GM18508 (cell line): ENCODE data around the gene ZNF609.
"Not testable (repeated sequence)": the region's sequence is repeated elsewhere in the genome, so short reads cannot be mapped to it uniquely, and the experiment has no call there.

ENCODE experiments used
- ATAC-seq: cut with Tn5 transposase; IDR thresholded peaks from one replicate; pipeline ENCODE4 v1.9.1; 2021; ENCODE audit warnings: moderate number of reproducible peaks; ENCODE audit not compliant: insufficient read depth, unreplicated experiment

Gene ZNF609

DNA sequence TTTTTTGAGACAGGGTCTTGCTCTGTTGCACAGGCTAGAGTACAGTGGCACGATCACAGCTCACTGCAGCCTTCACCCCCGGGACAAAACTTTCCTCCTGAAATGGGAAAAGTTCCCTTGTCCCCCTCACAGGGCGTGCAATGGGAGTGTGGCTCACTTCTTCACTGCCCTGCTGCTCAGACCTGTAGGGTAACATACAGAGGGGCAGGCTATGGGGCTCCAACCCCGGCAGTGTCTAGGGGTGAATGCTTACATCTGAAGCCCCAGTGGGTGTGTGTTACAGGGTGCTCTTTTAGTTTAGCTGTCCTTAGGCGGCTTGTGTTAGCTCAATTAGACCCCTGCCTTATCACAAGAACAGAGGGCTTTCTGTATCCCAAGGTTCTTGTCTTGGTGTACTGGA is 157.8 kb downstream of the ZNF609 start:
- no peak for ATAC-seq

DNA sequence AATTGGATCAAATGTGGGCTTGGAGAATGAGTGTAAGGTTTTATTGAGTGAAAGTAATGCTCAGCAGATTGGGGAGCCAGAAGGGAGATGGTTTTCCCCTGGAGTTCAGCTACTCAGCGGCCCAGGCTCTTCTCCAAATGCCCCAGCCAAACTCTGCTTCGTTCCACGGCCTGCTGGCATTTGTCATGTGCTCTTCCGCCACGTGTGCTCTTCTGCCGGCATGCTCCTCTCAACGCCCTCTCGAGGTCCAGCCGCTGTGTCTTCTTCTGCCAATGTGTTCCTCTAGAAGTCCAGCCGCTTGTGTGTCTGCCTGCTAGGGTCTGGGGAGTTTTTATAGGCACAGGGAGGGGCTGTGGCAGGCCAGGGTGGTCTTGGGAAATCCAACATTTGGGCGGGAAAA is 158.2 kb downstream of the ZNF609 start:
- ATAC-seq = no peak

DNA sequence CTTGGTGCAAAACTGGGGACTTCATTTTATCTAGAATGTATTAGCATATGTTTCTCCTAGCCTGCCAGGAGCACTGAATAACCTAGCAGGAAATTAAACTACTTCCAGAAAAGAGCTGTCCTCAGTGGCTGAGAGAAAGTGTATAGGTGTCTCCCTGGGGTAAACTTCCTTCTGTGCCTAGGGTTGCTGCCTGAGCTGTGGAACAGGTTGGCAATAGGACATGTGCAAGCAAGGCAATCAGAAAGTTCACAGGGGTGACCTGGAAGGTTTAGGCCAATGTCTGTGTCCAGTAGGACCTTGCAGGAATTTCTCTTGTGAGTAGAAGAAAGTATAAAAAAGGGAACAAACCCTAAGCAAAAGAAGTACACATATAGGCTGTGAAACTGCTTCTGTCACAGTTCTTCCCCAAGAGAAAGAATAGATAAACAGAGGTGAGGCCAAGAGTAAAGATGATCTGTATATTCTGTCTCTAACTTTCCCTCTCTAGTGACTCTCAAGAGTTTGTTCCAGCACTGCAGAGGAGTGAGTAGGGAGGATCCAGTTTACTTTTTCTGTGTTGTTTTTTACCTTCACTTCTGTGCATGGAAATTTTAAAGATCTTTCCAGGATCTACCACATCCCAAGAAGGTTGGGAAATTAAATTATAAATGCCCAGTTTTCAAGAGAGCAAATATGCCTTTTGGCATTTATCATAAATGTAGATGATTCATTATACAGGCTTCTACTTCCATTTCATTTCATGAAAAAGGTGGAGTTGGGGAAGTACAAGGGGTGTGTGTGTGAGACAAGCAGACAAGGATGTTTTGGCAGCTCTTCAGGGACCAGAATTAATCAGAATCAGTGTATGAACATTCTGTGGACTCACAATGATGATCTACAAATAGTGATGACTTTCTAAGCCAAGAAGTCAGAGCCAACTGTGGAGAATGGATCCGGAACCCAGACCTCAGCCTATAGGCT is 159.8 kb downstream of the ZNF609 start:
- no peak for ATAC-seq

GRCh38 chr15:64621056-64621455 is 160.7 kb downstream of the ZNF609 start:
- no peak for ATAC-seq

DNA sequence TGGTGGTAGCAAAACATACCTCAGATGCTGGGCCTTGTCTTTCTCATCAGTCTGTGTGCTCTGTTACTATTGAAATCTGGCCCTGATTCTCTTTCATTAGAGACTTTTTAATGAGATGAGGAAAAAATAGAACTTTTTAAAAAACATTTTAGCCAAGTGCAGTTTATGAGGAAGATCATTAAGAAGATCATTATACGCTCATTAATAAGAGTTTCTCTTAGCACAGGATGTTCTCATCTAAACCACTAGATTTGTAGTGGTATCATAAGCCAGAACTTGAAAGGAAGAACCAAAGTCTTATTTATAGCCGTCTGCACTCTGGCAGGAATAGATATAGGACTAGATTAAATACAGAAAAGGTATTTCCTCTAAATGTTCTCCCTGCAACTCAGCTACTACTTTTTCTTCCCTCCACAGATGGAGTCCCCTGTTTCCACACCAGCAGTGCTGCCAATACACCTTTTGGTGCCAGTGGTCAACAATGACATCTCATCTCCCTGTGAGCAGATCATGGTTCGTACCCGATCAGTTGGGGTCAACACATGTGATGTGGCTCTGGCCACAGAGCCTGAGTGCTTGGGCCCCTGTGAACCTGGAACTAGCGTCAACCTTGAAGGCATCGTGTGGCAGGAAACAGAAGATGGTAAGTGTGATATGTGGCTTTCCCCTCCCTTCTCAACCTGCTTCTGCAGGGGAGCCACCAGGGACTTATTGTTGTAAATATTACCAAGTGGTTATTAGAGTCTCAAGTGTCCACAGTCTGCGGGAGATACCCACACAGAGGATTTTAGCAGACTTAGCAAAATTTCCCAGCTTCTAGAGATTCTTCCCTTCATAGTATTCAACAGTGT is 162.3 kb downstream of the ZNF609 start:
- ATAC-seq = peak; percentile 52

GRCh38 chr15:64623347-64623996 is 163.1 kb downstream of the ZNF609 start:
- no peak for ATAC-seq

GRCh38 chr15:64624242-64624641 is 163.9 kb downstream of the ZNF609 start:
- no peak for ATAC-seq

DNA sequence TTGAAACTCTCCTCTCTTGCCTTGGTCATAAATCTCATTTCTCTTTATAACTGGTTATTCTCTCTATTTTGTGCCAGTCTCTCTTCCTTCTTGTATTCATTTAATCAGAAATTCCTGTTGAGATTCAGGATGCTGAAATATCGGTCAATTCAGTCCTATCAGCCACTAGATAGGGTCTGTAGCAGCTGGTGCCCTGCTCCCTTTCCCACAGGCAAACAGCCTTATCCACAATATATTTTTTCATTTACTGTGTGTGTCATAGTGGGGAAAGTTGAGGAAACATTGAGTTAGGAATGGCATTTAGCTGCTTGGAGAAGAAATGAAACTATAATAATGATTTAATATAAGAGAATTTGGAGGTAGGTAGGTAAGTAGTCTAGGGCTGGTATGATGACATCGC is 168.7 kb downstream of the ZNF609 start:
- ATAC-seq = no peak

- no peak for ATAC-seq
Measured at GRCh38 chr15:64630396-64631107, 170.2 kb downstream of the ZNF609 start.

DNA sequence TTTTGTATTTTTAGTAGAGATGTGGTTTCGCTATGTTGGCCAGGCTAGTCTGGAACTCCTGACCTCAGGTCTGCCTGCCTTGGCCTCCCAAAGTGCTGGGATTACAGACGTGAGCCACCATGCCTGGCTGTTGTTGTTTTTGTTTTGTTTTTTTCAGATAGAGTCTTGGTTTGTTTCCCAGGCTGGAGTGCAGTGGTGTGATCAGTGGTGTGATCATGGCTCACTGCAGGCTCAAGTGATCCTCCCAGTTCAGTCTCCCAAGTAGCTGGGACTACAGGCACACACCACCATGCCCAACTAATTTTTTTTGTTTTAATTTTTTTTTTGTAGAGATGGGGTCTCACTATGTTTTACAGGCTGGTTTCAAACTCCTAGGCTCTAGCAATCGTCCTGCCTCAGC is 172.3 kb downstream of the ZNF609 start:
- not testable (repeated sequence) for ATAC-seq

- ATAC-seq = no peak
Measured at GRCh38 chr15:64633332-64633731, 173.0 kb downstream of the ZNF609 start.

DNA sequence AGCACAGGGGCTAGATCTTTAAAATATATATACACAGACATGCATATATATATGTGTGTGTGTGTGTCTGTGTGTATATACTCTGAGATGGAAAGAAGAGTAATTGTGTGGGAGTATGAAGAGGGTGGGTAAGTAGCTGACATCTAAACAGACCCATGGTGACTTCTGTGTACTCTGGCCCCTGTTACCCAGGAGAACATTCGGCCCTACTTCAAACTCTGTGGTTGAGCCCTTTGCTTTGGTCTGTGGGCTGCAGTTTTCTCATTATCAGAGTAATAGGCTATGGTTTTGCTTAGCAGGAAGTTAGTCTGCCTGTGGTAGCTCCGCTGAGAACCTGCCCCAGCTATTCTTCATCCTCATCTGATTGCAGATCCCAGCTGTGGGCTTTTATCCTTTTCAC is 173.6 kb downstream of the ZNF609 start:
- ATAC-seq = peak; percentile 58

DNA sequence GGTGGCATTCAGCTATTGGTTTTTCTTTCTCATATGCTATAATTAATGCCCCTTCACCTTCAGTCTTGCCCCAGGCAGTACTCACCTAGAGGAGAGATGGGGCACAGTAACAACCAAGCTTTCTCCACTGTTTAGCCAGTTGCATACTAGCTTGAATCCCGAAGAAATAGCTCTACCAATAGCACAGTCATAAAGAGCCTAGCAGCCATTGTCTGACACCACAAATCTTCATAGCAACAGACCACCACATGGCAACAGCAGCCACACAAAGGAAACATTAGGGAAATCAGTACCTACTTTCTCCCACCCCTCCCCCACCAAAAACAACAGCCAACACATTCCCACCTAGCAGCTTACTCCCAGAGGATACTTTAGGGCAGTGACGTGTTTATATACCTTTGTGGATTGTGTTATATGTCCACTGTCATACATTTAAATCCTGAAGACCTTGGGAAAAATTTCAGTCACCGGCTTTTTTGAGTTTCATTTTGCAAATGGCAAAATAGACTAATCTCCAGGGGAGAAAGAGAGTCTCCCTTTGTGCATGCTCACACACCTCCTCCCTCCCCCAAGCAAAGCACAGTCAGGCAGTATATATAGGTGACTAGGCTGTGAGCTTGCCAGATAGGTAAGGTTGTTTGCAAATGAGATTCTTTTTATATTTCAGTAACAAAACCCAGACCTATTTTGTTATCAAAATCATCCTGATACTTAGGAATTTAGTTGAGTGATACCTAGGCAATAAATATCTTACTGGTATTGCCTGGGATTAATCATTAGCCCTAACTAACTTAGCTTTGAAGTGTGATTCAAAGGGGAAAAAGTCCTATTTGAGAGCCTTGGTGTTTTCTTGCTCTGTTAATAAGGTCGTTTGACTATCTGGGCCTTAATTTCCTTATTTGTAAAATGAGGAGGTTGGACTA is 174.5 kb downstream of the ZNF609 start:
- no peak for ATAC-seq

GRCh38 chr15:64635499-64636495 is 175.4 kb downstream of the ZNF609 start:
- no peak for ATAC-seq

DNA sequence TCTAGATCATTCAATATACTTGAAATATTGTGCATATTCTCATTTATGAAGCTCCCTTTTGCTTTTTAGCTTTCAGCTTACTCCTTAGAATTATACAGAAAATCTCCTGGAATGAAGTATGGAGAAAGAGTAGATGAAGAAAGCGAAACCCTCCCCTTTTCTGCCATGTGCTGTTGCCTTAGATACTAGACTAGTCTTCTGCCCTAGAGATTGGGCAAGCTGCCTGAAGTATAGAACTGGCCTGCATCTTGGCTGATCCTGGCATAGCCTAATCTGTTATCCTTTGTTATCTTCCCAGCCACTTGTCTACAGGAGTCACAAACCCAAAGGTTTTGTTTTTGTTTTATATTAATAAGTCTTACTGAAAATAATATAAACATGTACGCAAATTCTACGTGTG is 176.2 kb downstream of the ZNF609 start:
- no peak for ATAC-seq

DNA sequence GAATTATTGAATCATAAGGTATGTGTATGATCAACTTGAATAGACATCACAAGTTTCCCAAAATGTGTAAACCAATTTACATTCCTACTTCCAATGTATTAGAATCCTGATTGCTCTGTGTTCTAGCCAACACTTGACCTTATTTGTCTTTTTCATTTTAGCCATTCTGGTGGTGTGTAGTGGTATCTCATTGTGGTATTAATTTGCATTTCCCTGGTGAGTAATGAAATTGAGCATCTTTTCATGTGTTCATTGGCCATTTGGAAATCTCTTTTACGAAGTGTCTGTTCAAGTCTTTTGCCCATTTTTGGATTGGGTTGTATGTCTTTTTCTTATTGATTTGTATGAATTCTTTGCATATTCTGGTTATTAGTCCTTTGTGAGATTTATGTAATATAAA is 177.0 kb downstream of the ZNF609 start:
- no peak for ATAC-seq

GRCh38 chr15:64639744-64640143 is 179.4 kb downstream of the ZNF609 start:
- not testable (repeated sequence) for ATAC-seq
